HG02852 (cell line): ENCODE data around the gene PLPPR3.

Experiments
- ATAC-seq: cut with Tn5 transposase; IDR thresholded peaks from one replicate; pipeline ENCODE4 v1.9.1; 2021; ENCODE audit warnings: mild to moderate bottlenecking, moderate library complexity; ENCODE audit not compliant: unreplicated experiment

The PLPPR3 gene

GRCh38 chr19:821825-822503 is at the start of gene PLPPR3:
Gene PLPPR3 (minus strand): TSS chr19:821955. CDS start chr19:821559, 396 bp downstream.
- ATAC-seq: no peak

GRCh38 chr19:870963-871401 is 49.2 kb upstream of the PLPPR3 start:
- no peak for ATAC-seq

GRCh38 chr19:870314-870713 is 48.6 kb upstream of the PLPPR3 start:
- ATAC-seq: no peak

- no peak for ATAC-seq
Observed at GRCh38 chr19:869245-870177, 47.8 kb upstream of the PLPPR3 start.

- no peak for ATAC-seq
Observed at GRCh38 chr19:868458-869244, 46.9 kb upstream of the PLPPR3 start.

GRCh38 chr19:867855-868457 is 46.2 kb upstream of the PLPPR3 start:
- ATAC-seq: no peak

GRCh38 chr19:867301-867793 is 45.6 kb upstream of the PLPPR3 start:
- ATAC-seq: no peak

GRCh38 chr19:866769-867300 is 45.1 kb upstream of the PLPPR3 start:
- ATAC-seq: no peak

- ATAC-seq: no peak
Observed at GRCh38 chr19:863315-863620, 41.5 kb upstream of the PLPPR3 start.

GRCh38 chr19:862581-863314 is 41.0 kb upstream of the PLPPR3 start:
- ATAC-seq: no peak

GRCh38 chr19:861756-862580 is 40.2 kb upstream of the PLPPR3 start:
- ATAC-seq: no peak

GRCh38 chr19:861141-861755 is 39.5 kb upstream of the PLPPR3 start:
- no peak for ATAC-seq

- no peak for ATAC-seq
Observed at GRCh38 chr19:858868-859843, 37.4 kb upstream of the PLPPR3 start, which contains the start of gene CFD. Gene CFD (plus strand): TSS chr19:859664. CDS start chr19:859690, 26 bp downstream.

GRCh38 chr19:858284-858683 is 36.5 kb upstream of the PLPPR3 start:
- no peak for ATAC-seq

- no peak for ATAC-seq
Observed at GRCh38 chr19:855566-856120, 33.9 kb upstream of the PLPPR3 start.

- ATAC-seq: no peak
Observed at GRCh38 chr19:855142-855541, 33.4 kb upstream of the PLPPR3 start.

- ATAC-seq: no peak
Observed at GRCh38 chr19:854549-854948, 32.8 kb upstream of the PLPPR3 start.
